Stomach smooth muscle (tissue), 2 donors: ENCODE data around the gene HLA-DOA.
A peak's percentile ranks its signal among the peaks of the same experiment; 100 is the strongest.

Source experiments
- H3K27ac ChIP-seq: one replicate; pipeline ENCODE4 v1.7.0; 2013; ENCODE audit warnings: mild to moderate bottlenecking, low read length, inconsistent platforms
- H3K27me3 ChIP-seq, 2 donors: one replicate each; pipeline ENCODE4 v1.7.0; 2013; ENCODE audit warnings: low read length in 2 of 2; ENCODE audit not compliant: insufficient read depth in 2 of 2, control insufficient read depth in 1 of 2
- H3K36me3 ChIP-seq, 2 donors: one replicate each; pipeline ENCODE4 v1.7.0; 2013; ENCODE audit warnings: low read length in 2 of 2; ENCODE audit not compliant: control insufficient read depth in 2 of 2, insufficient read depth in 2 of 2
- H3K4me1 ChIP-seq: one replicate; pipeline ENCODE4 v1.7.0; 2013; ENCODE audit warnings: low read length; ENCODE audit not compliant: control insufficient read depth, insufficient read depth
- H3K4me3 ChIP-seq, 2 donors: one replicate each; pipeline ENCODE4 v1.7.0; 2013; ENCODE audit warnings: low read length in 2 of 2
- H3K9ac ChIP-seq, 2 donors: one replicate each; pipeline ENCODE4 v1.7.0; 2013; ENCODE audit warnings: low read length in 2 of 2, mild to moderate bottlenecking in 1 of 2
- H3K9me3 ChIP-seq, 2 donors: one replicate each; pipeline ENCODE4 v1.7.0; 2013; ENCODE audit warnings: low read length in 2 of 2; ENCODE audit not compliant: control insufficient read depth in 2 of 2
- donor health status: healthy.
- donor health status: Pancreatic carcinoma.

The HLA-DOA gene

GRCh38 chr6:33008944-33009861, at the start of gene HLA-DOA:
Gene HLA-DOA (minus strand): TSS chr6:33009591.
- no peaks in the 10 kb centered on the region for H3K9me3 ChIP-seq
- no peaks in the 10 kb centered on the region for H3K4me1 ChIP-seq
- H3K27me3 ChIP-seq = peaks cover 9 to 23% of the 10 kb centered on the region in 2 donors
- no peaks in the 10 kb centered on the region for H3K36me3 ChIP-seq
- no peak within 1 kb of the TSS for H3K27ac ChIP-seq
- H3K9ac ChIP-seq = peak within 1 kb of the TSS in 1 of 2 donors; percentile 36
- peak within 1 kb of the TSS in 1 of 2 donors; percentile 55 for H3K4me3 ChIP-seq

- H3K4me3 ChIP-seq = no peak overlapping the region
- no peaks in the 10 kb centered on the region for H3K36me3 ChIP-seq
- H3K4me1 ChIP-seq = no peaks in the 10 kb centered on the region
- no peaks in the 10 kb centered on the region for H3K27me3 ChIP-seq
- H3K27ac ChIP-seq = no peak overlapping the region
- no peaks in the 10 kb centered on the region for H3K9me3 ChIP-seq
- H3K9ac ChIP-seq = no peak overlapping the region
These were observed 48.1 kb upstream of the HLA-DOA start for GRCh38 chr6:33057222-33058150.

GRCh38 chr6:33053230-33053629, 43.8 kb upstream of the HLA-DOA start:
- Histone ChIP-seq H3K4me1 (no peaks in the 10 kb centered on the region), H3K9me3 (no peaks in the 10 kb centered on the region), H3K27me3 (peaks cover 0 to 5% of the 10 kb centered on the region in 2 donors), H3K36me3 (no peaks in the 10 kb centered on the region), H3K27ac (no peak overlapping the region), H3K9ac (no peak overlapping the region), H3K4me3 (no peak overlapping the region)

- Histone ChIP-seq H3K4me3 (no peak overlapping the region), H3K36me3 (no peaks in the 10 kb centered on the region), H3K27ac (no peak overlapping the region), H3K4me1 (no peaks in the 10 kb centered on the region), H3K9ac (no peak overlapping the region), H3K9me3 (no peaks in the 10 kb centered on the region), H3K27me3 (peaks cover 0 to 5% of the 10 kb centered on the region in 2 donors)
These were observed 43.2 kb upstream of the HLA-DOA start for GRCh38 chr6:33052627-33053026.

DNA sequence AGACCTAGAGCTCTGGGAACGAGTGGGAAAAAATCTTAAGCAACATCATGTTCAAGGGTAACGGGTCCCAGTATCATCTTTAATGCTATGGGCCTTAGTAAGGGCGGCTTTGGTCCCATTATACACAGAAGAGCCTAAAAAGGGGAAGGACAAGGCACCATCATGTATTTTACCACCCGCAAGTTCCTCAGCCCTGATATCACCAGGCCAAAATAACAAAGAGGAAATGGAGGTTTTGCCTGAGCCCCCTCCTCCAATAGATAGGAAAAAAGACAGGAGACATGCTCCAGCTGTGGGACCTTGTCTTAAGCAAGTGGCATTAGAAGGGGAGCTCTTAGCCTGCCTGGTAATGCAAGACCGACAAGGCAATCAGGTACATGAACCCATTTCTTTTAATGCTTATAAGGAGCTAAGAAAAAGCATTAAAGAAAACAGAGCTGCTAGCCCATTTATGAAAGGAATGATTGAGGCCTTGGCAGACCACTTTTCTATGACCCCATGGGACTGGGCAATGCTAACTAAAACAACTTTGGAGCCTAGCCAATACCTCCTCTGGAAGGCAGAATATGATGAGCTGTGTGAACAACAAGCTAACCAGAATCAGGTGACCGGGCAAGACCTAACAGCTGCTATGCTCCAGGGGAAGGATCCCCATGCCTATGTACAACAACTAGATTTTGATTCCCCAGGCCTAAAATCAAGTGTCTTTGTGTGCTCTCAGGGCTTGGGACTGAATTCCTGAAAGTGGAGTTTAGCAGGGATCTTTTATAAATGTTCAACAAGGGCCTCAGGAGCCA, 40.8 kb upstream of the HLA-DOA start:
- no peak overlapping the region for H3K27ac ChIP-seq
- H3K4me3 ChIP-seq = no peak overlapping the region
- H3K9ac ChIP-seq = no peak overlapping the region
- H3K4me1 ChIP-seq = no peaks in the 10 kb centered on the region
- no peaks in the 10 kb centered on the region for H3K36me3 ChIP-seq
- peaks cover 0 to 8% of the 10 kb centered on the region in 2 donors for H3K27me3 ChIP-seq
- H3K9me3 ChIP-seq = no peaks in the 10 kb centered on the region

GRCh38 chr6:33049323-33050013, 40.1 kb upstream of the HLA-DOA start:
- Histone ChIP-seq H3K27me3 (peaks cover 0 to 8% of the 10 kb centered on the region in 2 donors), H3K27ac (no peak overlapping the region), H3K9me3 (no peaks in the 10 kb centered on the region), H3K4me3 (no peak overlapping the region), H3K4me1 (no peaks in the 10 kb centered on the region), H3K9ac (no peak overlapping the region), H3K36me3 (no peaks in the 10 kb centered on the region)

GRCh38 chr6:33040157-33040556, 30.8 kb upstream of the HLA-DOA start:
- Histone ChIP-seq H3K27ac (no peak overlapping the region), H3K36me3 (no peaks in the 10 kb centered on the region), H3K9me3 (no peaks in the 10 kb centered on the region), H3K9ac (no peak overlapping the region), H3K27me3 (peaks cover 0 to 3% of the 10 kb centered on the region in 2 donors), H3K4me1 (no peaks in the 10 kb centered on the region), H3K4me3 (no peak overlapping the region)

- Histone ChIP-seq H3K36me3 (no peaks in the 10 kb centered on the region), H3K9me3 (no peaks in the 10 kb centered on the region), H3K9ac (no peak overlapping the region), H3K4me3 (no peak overlapping the region), H3K27ac (no peak overlapping the region), H3K27me3 (peaks cover 0 to 3% of the 10 kb centered on the region in 2 donors), H3K4me1 (no peaks in the 10 kb centered on the region)
These were observed 27.1 kb upstream of the HLA-DOA start for GRCh38 chr6:33036535-33036934.

- Histone ChIP-seq H3K9me3 (no peaks in the 10 kb centered on the region), H3K4me3 (no peak overlapping the region)
These were observed 25.2 kb upstream of the HLA-DOA start for GRCh38 chr6:33034554-33034953.

DNA sequence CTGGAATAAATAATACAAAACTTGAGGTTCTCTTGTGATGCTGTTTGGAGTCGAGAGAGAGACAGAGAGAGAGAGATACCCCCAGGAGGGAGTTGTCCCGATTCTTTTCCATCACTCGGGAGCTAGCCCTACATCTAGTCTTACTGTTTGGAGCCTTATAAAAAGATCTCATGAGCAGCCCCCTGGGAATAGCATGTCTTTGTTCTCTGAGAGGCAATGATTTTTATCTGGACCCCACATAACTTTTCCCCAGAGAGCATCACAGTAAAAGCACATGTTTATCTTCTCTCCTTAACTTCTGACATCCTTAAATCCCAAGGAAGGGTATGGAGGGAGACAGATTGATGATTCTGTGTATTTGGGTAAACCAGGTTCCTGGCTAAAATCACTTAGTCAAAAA, 20.9 kb upstream of the HLA-DOA start:
- no peak overlapping the region for H3K4me3 ChIP-seq
- peak overlapping the region; percentile 19 for H3K27ac ChIP-seq
- no peak overlapping the region for H3K9ac ChIP-seq
- H3K9me3 ChIP-seq = no peaks in the 10 kb centered on the region
- H3K36me3 ChIP-seq = no peaks in the 10 kb centered on the region
- no peaks in the 10 kb centered on the region for H3K4me1 ChIP-seq
- H3K27me3 ChIP-seq = no peaks in the 10 kb centered on the region

More at GRCh38 chr6:33034554-33034953, 25.2 kb upstream of the HLA-DOA start:
- H3K27me3 ChIP-seq = peaks cover 0 to 3% of the 10 kb centered on the region in 2 donors
- no peaks in the 10 kb centered on the region for H3K36me3 ChIP-seq
- H3K9ac ChIP-seq = no peak overlapping the region
- no peaks in the 10 kb centered on the region for H3K4me1 ChIP-seq
- H3K27ac ChIP-seq = no peak overlapping the region
